Adipocyte (in vitro differentiated cells): ENCODE results near the gene CCDC152.
"Not testable (repeated sequence)": the region's sequence is repeated elsewhere in the genome, so short reads cannot be mapped to it uniquely, and the experiment has no call there.

Experiments used
- DNase-seq: peaks from one replicate; pipeline ENCODE4 v3.0.0-alpha.2; 2015; ENCODE audit warnings: low read depth
- H3K27me3 ChIP-seq: replicated peaks from 2 replicates; pipeline ENCODE4 v1.7.0; 2013; ENCODE audit warnings: mild to moderate bottlenecking, low read length, moderate library complexity; ENCODE audit not compliant: control insufficient read depth, insufficient read depth
- H3K36me3 ChIP-seq: 2 replicates; pipeline ENCODE4 v1.7.0; 2013; ENCODE audit warnings: low read length, mild to moderate bottlenecking, moderate library complexity; ENCODE audit not compliant: control insufficient read depth, insufficient read depth, severe bottlenecking
- H3K4me1 ChIP-seq: 2 replicates; pipeline ENCODE4 v1.7.0; 2013; ENCODE audit warnings: mild to moderate bottlenecking, low read length, moderate library complexity; ENCODE audit not compliant: control insufficient read depth, insufficient read depth
- H3K4me3 ChIP-seq: 2 replicates; pipeline ENCODE4 v1.7.0; 2013; ENCODE audit warnings: mild to moderate bottlenecking, low read length, moderate library complexity
- H3K9ac ChIP-seq: 2 replicates; pipeline ENCODE4 v1.7.0; 2013; ENCODE audit warnings: mild to moderate bottlenecking, low read length, moderate library complexity
- H3K9me3 ChIP-seq: 2 replicates; pipeline ENCODE4 v1.7.0; 2013; ENCODE audit warnings: mild to moderate bottlenecking, low read length, moderate library complexity; ENCODE audit not compliant: control insufficient read depth

CCDC152 gene, protein sequence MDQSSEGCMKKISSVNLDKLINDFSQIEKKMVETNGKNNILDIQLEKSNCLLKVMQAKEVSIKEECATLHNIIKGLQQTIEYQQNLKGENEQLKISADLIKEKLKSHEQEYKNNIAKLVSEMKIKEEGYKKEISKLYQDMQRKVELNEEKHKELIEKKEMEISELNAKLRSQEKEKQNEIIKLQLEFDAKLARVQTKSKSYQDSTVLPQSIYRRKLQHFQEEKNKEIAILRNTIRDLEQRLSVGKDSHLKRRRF

DNA sequence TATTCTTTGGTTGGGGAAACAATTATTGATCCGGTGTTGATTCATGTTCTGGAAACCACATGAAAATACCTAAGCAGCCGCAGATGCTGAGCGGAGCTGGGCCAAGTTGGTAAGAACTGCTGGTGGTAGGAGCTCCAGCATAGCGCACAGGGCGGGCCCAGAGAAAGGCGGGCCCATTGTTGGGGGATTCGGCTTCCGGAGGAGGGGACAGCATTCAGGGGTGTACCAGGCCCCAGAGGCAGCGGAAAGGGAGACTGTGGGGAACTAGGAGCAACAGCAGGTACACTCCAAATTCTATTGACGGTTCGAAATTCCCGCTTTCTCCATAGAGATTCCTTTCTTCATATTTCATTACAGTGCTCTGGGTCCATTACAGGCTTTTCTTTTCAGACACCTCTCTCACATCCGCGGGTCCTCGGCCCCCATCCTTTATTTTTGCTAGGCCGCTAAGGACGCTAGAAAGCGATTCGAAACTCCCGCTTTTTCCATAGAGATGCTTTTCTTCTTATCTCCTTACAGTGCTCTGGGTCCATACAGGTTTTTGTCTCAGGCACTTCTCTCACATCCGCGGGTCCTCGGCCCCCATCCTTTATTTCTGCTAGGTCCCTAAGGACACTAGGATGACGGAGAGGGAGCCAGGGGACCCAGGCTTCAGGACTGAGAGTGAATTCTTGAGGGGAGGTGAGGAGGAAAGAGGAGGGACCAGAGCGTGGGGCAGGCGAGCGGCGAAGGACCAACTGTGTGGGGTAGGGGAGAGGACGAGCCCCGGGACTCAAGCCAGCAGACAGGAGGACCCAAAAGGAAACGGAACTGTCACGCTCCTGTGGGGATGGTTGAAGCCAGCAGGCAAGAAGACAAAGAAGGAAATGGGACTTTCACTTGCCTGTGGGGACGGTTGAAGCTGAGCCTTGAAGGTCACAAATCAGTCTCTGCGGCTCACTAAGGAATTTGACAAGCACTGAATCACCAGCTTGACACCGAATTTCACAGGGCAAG is at the start of gene CCDC152:
CCDC152 (plus strand) TSS at position 213 of the 996 bp plus-strand sequence. CDS start 2,304 bp downstream, outside the sequence.
- Histone ChIP-seq H3K9ac (no peak within 1 kb of the TSS), H3K27me3 (no peaks in the 10 kb centered on the region), H3K4me1 (peaks cover 6% of the 10 kb centered on the region), H3K36me3 (no peaks in the 10 kb centered on the region), H3K4me3 (peak within 1 kb of the TSS; percentile 78), H3K9me3 (no peaks in the 10 kb centered on the region)
- DNase-seq: no peak

DNA sequence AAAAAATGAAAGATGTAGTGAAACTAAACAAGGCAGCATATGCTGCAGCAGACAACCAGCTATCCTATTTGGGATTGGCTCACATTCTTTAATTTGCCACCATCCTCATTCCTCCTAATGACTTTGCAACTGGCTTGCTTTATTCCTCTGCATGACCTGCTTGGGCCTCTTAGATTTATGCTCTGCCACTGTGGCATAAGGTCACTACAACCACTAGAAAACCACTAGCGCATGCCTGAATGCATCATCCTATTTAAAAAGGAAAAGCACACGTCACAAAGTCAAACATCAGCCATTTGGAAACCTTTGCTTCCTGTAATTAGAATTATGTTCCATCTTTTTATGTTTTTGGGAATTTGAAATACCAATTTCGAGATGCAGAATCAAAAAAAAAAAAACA is 40.8 kb upstream of the CCDC152 start:
- Histone ChIP-seq H3K36me3 (peaks cover 60% of the 10 kb centered on the region), H3K4me3 (no peak overlapping the region), H3K4me1 (no peaks in the 10 kb centered on the region), H3K9ac (no peak overlapping the region), H3K27me3 (no peaks in the 10 kb centered on the region), H3K9me3 (no peaks in the 10 kb centered on the region)
- no peak for DNase-seq

DNA sequence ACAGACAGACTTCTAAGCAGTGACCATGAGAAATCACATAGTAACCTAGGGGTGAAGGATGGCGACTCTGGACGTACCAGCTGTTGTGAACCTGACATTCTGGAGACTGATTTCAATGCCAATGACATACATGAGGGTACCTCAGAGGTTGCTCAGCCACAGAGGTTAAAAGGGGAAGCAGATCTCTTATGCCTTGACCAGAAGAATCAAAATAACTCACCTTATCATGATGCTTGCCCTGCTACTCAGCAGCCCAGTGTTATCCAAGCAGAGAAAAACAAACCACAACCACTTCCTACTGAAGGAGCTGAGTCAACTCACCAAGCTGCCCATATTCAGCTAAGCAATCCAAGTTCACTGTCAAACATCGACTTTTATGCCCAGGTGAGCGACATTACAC is 38.0 kb upstream of the CCDC152 start:
- H3K4me3 ChIP-seq: no peak overlapping the region
- H3K9ac ChIP-seq: no peak overlapping the region
- H3K36me3 ChIP-seq: peaks cover 46% of the 10 kb centered on the region
- no peaks in the 10 kb centered on the region for H3K27me3 ChIP-seq
- H3K9me3 ChIP-seq: no peaks in the 10 kb centered on the region
- peaks cover 11% of the 10 kb centered on the region for H3K4me1 ChIP-seq
- no peak for DNase-seq

DNA sequence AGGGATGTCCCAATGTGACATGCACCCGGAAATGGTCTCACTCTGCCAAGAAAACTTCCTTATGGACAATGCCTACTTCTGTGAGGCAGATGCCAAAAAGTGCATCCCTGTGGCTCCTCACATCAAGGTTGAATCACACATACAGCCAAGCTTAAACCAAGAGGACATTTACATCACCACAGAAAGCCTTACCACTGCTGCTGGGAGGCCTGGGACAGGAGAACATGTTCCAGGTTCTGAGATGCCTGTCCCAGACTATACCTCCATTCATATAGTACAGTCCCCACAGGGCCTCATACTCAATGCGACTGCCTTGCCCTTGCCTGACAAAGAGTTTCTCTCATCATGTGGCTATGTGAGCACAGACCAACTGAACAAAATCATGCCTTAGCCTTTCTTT is 37.6 kb upstream of the CCDC152 start:
- Histone ChIP-seq H3K4me3 (no peak overlapping the region), H3K27me3 (no peaks in the 10 kb centered on the region), H3K4me1 (peaks cover 11% of the 10 kb centered on the region), H3K9ac (no peak overlapping the region), H3K9me3 (no peaks in the 10 kb centered on the region), H3K36me3 (peaks cover 45% of the 10 kb centered on the region)
- no peak for DNase-seq

DNA sequence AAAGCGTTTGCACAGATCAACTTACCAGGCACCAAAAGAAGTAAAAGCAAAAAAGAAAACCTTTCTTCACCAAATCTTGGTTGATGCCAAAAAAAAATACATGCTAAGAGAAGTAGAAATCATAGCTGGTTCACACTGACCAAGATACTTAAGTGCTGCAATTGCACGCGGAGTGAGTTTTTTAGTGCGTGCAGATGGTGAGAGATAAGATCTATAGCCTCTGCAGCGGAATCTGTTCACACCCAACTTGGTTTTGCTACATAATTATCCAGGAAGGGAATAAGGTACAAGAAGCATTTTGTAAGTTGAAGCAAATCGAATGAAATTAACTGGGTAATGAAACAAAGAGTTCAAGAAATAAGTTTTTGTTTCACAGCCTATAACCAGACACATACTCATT is 36.4 kb upstream of the CCDC152 start:
- Histone ChIP-seq H3K36me3 (peaks cover 45% of the 10 kb centered on the region), H3K9ac (no peak overlapping the region), H3K27me3 (no peaks in the 10 kb centered on the region), H3K4me3 (no peak overlapping the region), H3K9me3 (no peaks in the 10 kb centered on the region), H3K4me1 (peaks cover 11% of the 10 kb centered on the region)
- DNase-seq: no peak

DNA sequence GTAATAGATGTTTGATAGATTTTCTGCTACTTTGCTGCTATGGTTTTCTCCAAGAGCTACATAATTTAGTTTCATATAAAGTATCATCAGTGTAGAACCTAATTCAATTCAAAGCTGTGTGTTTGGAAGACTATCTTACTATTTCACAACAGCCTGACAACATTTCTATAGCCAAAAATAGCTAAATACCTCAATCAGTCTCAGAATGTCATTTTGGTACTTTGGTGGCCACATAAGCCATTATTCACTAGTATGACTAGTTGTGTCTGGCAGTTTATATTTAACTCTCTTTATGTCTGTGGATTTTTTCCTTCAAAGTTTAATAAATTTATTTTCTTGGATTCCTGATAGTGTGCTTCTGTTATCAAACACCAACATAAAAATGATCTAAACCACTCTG is 35.1 kb upstream of the CCDC152 start:
- DNase-seq: no peak
- Histone ChIP-seq H3K27me3 (no peaks in the 10 kb centered on the region), H3K9me3 (no peaks in the 10 kb centered on the region), H3K4me1 (peaks cover 11% of the 10 kb centered on the region), H3K36me3 (peaks cover 36% of the 10 kb centered on the region), H3K4me3 (no peak overlapping the region), H3K9ac (no peak overlapping the region)

DNA sequence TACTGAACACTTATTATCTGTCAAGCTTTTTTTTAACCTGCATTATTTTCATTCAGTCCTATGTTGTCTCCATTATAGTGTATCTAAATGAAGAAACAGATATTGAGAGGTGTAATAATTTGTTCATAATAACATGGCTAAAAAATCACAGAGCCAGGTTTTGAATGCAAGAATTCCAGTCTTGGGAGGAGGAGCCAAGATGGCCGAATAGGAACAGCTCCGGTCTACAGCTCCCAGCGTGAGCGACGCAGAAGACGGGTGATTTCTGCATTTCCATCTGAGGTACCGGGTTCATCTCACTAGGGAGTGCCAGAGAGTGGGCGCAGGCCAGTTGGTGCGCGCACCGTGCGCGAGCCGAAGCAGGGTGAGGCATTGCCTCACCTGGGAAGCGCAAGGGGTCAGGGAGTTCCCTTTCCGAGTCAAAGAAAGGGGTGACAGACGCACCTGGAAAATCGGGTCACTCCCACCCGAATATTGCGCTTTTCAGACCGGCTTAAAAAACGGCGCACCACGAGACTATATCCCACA is 22.0 kb upstream of the CCDC152 start:
- H3K9ac ChIP-seq, DNase-seq, H3K4me1 ChIP-seq, H3K27me3 ChIP-seq, H3K36me3 ChIP-seq, H3K4me3 ChIP-seq, H3K9me3 ChIP-seq: not testable (repeated sequence)

DNA sequence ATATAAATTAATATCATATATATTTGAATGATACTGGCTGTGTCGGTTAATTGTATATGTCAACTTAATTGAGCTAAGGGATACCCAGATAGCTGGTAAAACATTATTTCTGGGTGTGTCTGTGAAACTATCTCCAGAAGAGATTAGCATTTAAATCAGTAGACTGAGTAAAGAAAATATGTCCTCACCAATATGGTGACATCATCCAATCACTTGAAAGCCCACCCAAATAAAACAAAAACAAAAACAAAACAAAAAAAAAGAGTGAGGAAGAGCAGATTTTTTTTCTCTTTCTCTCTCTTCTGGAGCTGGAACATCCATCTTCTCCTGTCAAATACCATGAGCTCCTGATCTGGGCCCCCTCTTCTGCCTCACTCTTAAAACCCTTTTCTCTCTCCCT is 15.7 kb upstream of the CCDC152 start:
- DNase-seq: no peak
- no peak overlapping the region for H3K9ac ChIP-seq
- no peaks in the 10 kb centered on the region for H3K27me3 ChIP-seq
- H3K4me1 ChIP-seq: no peaks in the 10 kb centered on the region
- no peak overlapping the region for H3K4me3 ChIP-seq
- H3K36me3 ChIP-seq: no peaks in the 10 kb centered on the region
- H3K9me3 ChIP-seq: peaks cover 4% of the 10 kb centered on the region

DNA sequence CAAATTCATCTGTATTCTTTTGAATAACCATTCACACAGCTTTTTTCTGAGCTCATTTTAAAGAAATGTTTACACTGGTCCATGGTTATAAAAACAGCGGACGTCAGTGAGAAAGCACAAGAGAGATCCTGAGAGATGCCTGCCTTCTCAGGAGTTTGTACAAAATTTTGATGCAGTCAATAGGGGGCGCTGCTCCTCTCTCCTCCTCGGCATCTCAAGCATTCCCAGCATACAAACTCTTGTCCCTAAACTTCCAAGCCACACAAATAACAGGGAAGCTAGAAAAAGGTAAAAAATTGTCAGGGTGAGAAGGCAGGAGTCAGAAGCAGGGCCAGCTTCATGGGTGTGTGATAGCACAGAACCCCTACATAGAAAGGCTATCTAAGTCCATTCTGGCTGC is 11.2 kb upstream of the CCDC152 start:
- H3K9me3 ChIP-seq: peaks cover 4% of the 10 kb centered on the region
- no peak overlapping the region for H3K4me3 ChIP-seq
- no peak for DNase-seq
- no peaks in the 10 kb centered on the region for H3K36me3 ChIP-seq
- no peaks in the 10 kb centered on the region for H3K4me1 ChIP-seq
- H3K9ac ChIP-seq: no peak overlapping the region
- no peaks in the 10 kb centered on the region for H3K27me3 ChIP-seq

DNA sequence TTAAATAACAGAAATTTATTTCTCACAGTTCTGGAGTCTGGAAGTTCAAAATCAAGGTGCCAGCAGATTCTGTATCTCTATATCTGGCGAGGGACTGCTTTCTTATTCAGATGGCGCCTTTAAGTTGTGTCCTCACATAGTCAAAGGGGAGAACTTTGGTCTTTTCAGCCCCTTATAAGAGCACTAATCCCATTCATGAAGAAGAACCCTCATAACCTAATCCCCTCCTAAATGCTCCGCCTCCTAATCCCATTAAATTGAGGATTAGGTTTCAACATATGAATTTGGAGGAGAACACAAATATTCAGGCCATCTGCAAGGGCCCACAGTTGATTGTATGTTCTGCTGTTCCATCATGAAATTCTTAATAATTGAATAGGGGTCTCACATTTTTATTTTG is 10.8 kb upstream of the CCDC152 start:
- no peak overlapping the region for H3K9ac ChIP-seq
- no peak overlapping the region for H3K4me3 ChIP-seq
- H3K9me3 ChIP-seq: peaks cover 4% of the 10 kb centered on the region
- DNase-seq: no peak
- H3K27me3 ChIP-seq: no peaks in the 10 kb centered on the region
- H3K36me3 ChIP-seq: no peaks in the 10 kb centered on the region
- no peaks in the 10 kb centered on the region for H3K4me1 ChIP-seq

DNA sequence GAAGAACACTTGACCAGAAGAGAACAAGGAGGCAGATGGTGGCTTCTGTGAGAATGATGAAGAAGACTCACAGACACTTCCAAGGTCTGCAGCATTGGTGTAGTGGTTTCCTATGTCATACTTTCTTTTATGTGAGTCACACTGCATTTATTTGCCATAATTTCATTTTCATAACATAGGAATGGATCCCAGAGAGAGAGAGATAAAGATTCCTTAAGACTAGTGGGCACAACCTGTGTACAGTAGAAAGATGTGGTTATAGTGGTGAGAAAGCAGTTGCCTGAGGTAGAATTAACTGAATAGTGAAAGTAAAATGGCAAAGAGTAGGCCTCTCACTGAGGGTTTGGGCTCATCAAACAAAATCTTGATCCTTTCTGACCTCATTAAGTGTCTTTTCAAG is 7.6 kb upstream of the CCDC152 start:
- H3K9ac ChIP-seq: no peak overlapping the region
- no peak overlapping the region for H3K4me3 ChIP-seq
- no peaks in the 10 kb centered on the region for H3K4me1 ChIP-seq
- no peaks in the 10 kb centered on the region for H3K9me3 ChIP-seq
- H3K36me3 ChIP-seq: no peaks in the 10 kb centered on the region
- DNase-seq: no peak
- H3K27me3 ChIP-seq: no peaks in the 10 kb centered on the region
